CD8-positive, alpha-beta memory T cell (primary cell): ENCODE data around the gene SMYD3. TPM values are rescaled to one million over a fixed set of nuclear protein-coding genes. Genes with fewer than 3 reads are reported as not detected.

Experiments used
- CTCF ChIA-PET: fragments of 350-600 bp; sonication (Branson Sonifier 250); formaldehyde crosslinking; loops from one replicate; lab custom pipeline; 2021; ENCODE audit warnings: antibody characterized with exemption; lab: Charles Lee
- POLR2A ChIA-PET: fragments of 350-600 bp; sonication (Branson Sonifier 250); formaldehyde crosslinking; loops from one replicate; lab custom pipeline; 2021; ENCODE audit warnings: antibody characterized with exemption; lab: Charles Lee
- DNase-seq, 5 donors: peaks; one replicate each; pipeline versions ENCODE4 v3.0.0 to v3.0.0-alpha.2; 2020 to 2022; ENCODE audit warnings: mixed read lengths in 1 of 5
- H3K27ac ChIP-seq: one replicate; pipeline ENCODE4 v1.7.0; 2013; ENCODE audit warnings: low read depth, mild to moderate bottlenecking, low read length, moderate library complexity
- H3K27me3 ChIP-seq: 2 replicates; pipeline ENCODE4 v1.7.0; 2013; ENCODE audit warnings: low read length, mild to moderate bottlenecking; ENCODE audit not compliant: insufficient read depth, poor library complexity, severe bottlenecking
- H3K36me3 ChIP-seq: 2 replicates; pipeline ENCODE4 v1.7.0; 2013; ENCODE audit warnings: mild to moderate bottlenecking, low read length, moderate library complexity; ENCODE audit not compliant: insufficient read depth
- H3K4me1 ChIP-seq: 2 replicates; pipeline ENCODE4 v1.7.0; 2013; ENCODE audit warnings: mild to moderate bottlenecking, low read length, moderate library complexity; ENCODE audit not compliant: insufficient read depth
- H3K4me3 ChIP-seq: 2 replicates; pipeline ENCODE4 v1.7.0; 2013; ENCODE audit warnings: mild to moderate bottlenecking, low read length
- H3K9me3 ChIP-seq: 2 replicates; pipeline ENCODE4 v1.7.0; 2013; ENCODE audit warnings: mild to moderate bottlenecking, low read length
- H3K27ac Mint-ChIP-seq, 8 donors: one replicate each; pipeline ENCODE4 v1.8.0; 2020 to 2021; ENCODE audit warnings: mixed read lengths in 8 of 8, mild to moderate bottlenecking in 6 of 8, inconsistent platforms in 3 of 8, moderate library complexity in 3 of 8
- H3K27me3 Mint-ChIP-seq, 2 donors: one replicate each; pipeline ENCODE4 v1.8.0; 2020 to 2021; ENCODE audit warnings: mixed read lengths in 2 of 2, mild to moderate bottlenecking in 1 of 2, moderate library complexity in 1 of 2
- H3K36me3 Mint-ChIP-seq, 3 donors: one replicate each; pipeline ENCODE4 v1.8.0; 2020 to 2021; ENCODE audit warnings: mixed read lengths in 3 of 3, inconsistent platforms in 1 of 3, mild to moderate bottlenecking in 1 of 3
- H3K4me1 Mint-ChIP-seq, 3 donors: one replicate each; pipeline ENCODE4 v1.8.0; 2020 to 2021; ENCODE audit warnings: mixed read lengths in 3 of 3, inconsistent platforms in 1 of 3, mild to moderate bottlenecking in 1 of 3
- H3K4me3 Mint-ChIP-seq, 7 donors: one replicate each; pipeline ENCODE4 v1.8.0; 2020 to 2021; ENCODE audit warnings: mixed read lengths in 7 of 7, mild to moderate bottlenecking in 6 of 7, moderate library complexity in 4 of 7, inconsistent platforms in 2 of 7
- H3K9me3 Mint-ChIP-seq, 5 donors: one replicate each; pipeline ENCODE4 v1.8.0; 2020 to 2022; ENCODE audit warnings: mixed read lengths in 5 of 5, mild to moderate bottlenecking in 3 of 5, moderate library complexity in 2 of 5, inconsistent platforms in 1 of 5
- polyA plus RNA-seq: library from polyadenylated mRNA; unstranded; fragments of 300-500 nt; fragmentation: Illumina TruSeq; gene quantifications from one replicate; pipeline ENCODE4 v1.2.3, GENCODE V29; 2021
- total RNA-seq, 2 experiments: library from RNA; stranded (reverse); gene quantifications; one replicate each; pipeline ENCODE4 v1.2.3, GENCODE V29; 2021

The SMYD3 gene
- total and polyA plus RNA-seq, 3 experiments from 2014 or later: 12.4 to 31.7 (median 14.5) TPM

- Histone ChIP-seq H3K36me3 (no peaks in the 10 kb centered on the region), H3K9me3 (no peaks in the 10 kb centered on the region), H3K4me1 (no peaks in the 10 kb centered on the region), H3K4me3 (no peak overlapping the region), H3K27me3 (no peaks in the 10 kb centered on the region), H3K27ac (peak overlapping the region; percentile 57)
- Mint-ChIP-seq H3K4me3 (no peak overlapping the region), H3K9me3 (peaks cover 0 to 4% (median 0%) of the 10 kb centered on the region in 5 donors), H3K4me1 (peaks cover 0 to 3% (median 0%) of the 10 kb centered on the region in 3 donors), H3K36me3 (peaks cover 13 to 23% (median 19%) of the 10 kb centered on the region in 3 donors), H3K27me3 (no peaks in the 10 kb centered on the region), H3K27ac (no peak overlapping the region)
- CTCF ChIA-PET: no interaction called here
- no peak for DNase-seq
- POLR2A ChIA-PET: no interaction called here
These were observed 325.8 kb downstream of the SMYD3 start for GRCh38 chr1:246181241-246181640.

- ChIA-PET POLR2A (no interaction called here), CTCF (no interaction called here)
- Mint-ChIP-seq H3K9me3 (peaks cover 0 to 2% (median 0%) of the 10 kb centered on the region in 5 donors), H3K27ac (no peak overlapping the region), H3K4me3 (no peak overlapping the region), H3K4me1 (peaks cover 0 to 5% (median 0%) of the 10 kb centered on the region in 3 donors), H3K27me3 (no peaks in the 10 kb centered on the region), H3K36me3 (peaks cover 20 to 28% (median 25%) of the 10 kb centered on the region in 3 donors)
- Histone ChIP-seq H3K4me1 (no peaks in the 10 kb centered on the region), H3K27ac (no peak overlapping the region), H3K9me3 (no peaks in the 10 kb centered on the region), H3K36me3 (no peaks in the 10 kb centered on the region), H3K4me3 (no peak overlapping the region), H3K27me3 (no peaks in the 10 kb centered on the region)
- DNase-seq: no peak
These were observed 327.7 kb downstream of the SMYD3 start for GRCh38 chr1:246179401-246179800.

- H3K27me3 ChIP-seq: no peaks in the 10 kb centered on the region
- POLR2A ChIA-PET: no interaction called here
- peaks cover 0 to 2% (median 0%) of the 10 kb centered on the region in 5 donors for H3K9me3 Mint-ChIP-seq
- no peak overlapping the region for H3K27ac ChIP-seq
- no peak overlapping the region for H3K4me3 ChIP-seq
- no peak for DNase-seq
- H3K27ac Mint-ChIP-seq: no peak overlapping the region
- H3K36me3 ChIP-seq: no peaks in the 10 kb centered on the region
- CTCF ChIA-PET: no interaction called here
- peaks cover 0 to 5% (median 0%) of the 10 kb centered on the region in 3 donors for H3K4me1 Mint-ChIP-seq
- peaks cover 20 to 28% (median 25%) of the 10 kb centered on the region in 3 donors for H3K36me3 Mint-ChIP-seq
- no peaks in the 10 kb centered on the region for H3K4me1 ChIP-seq
- H3K27me3 Mint-ChIP-seq: no peaks in the 10 kb centered on the region
- no peak overlapping the region for H3K4me3 Mint-ChIP-seq
- H3K9me3 ChIP-seq: no peaks in the 10 kb centered on the region
These were observed 328.3 kb downstream of the SMYD3 start for GRCh38 chr1:246178717-246179311.

GRCh38 chr1:246176126-246177024, 330.7 kb downstream of the SMYD3 start:
- Histone ChIP-seq H3K27me3 (no peaks in the 10 kb centered on the region), H3K4me3 (no peak overlapping the region), H3K9me3 (no peaks in the 10 kb centered on the region), H3K27ac (peak overlapping the region; percentile 28), H3K36me3 (no peaks in the 10 kb centered on the region), H3K4me1 (no peaks in the 10 kb centered on the region)
- peaks cover 18 to 31% (median 20%) of the 10 kb centered on the region in 3 donors for H3K36me3 Mint-ChIP-seq
- H3K4me3 Mint-ChIP-seq: no peak overlapping the region
- no peak for DNase-seq
- POLR2A ChIA-PET: no interaction called here
- peaks cover 0 to 2% (median 0%) of the 10 kb centered on the region in 3 donors for H3K4me1 Mint-ChIP-seq
- H3K27me3 Mint-ChIP-seq: no peaks in the 10 kb centered on the region
- no peak overlapping the region for H3K27ac Mint-ChIP-seq
- H3K9me3 Mint-ChIP-seq: peaks cover 0 to 2% (median 0%) of the 10 kb centered on the region in 5 donors
- CTCF ChIA-PET: no interaction called here

GRCh38 chr1:246170574-246171261, 336.4 kb downstream of the SMYD3 start:
- Histone ChIP-seq H3K27me3 (no peaks in the 10 kb centered on the region), H3K4me3 (no peak overlapping the region), H3K27ac (peak overlapping the region; percentile 62), H3K36me3 (no peaks in the 10 kb centered on the region), H3K4me1 (no peaks in the 10 kb centered on the region), H3K9me3 (no peaks in the 10 kb centered on the region)
- no peaks in the 10 kb centered on the region for H3K9me3 Mint-ChIP-seq
- no peaks in the 10 kb centered on the region for H3K27me3 Mint-ChIP-seq
- H3K27ac Mint-ChIP-seq: no peak overlapping the region
- peaks cover 2 to 13% (median 4%) of the 10 kb centered on the region in 3 donors for H3K36me3 Mint-ChIP-seq
- DNase-seq: no peak
- H3K4me3 Mint-ChIP-seq: no peak overlapping the region
- ChIA-PET POLR2A (no interaction called here), CTCF (no interaction called here)
- no peaks in the 10 kb centered on the region for H3K4me1 Mint-ChIP-seq

- POLR2A ChIA-PET: no interaction called here
- no peaks in the 10 kb centered on the region for H3K36me3 ChIP-seq
- Mint-ChIP-seq H3K27me3 (no peaks in the 10 kb centered on the region), H3K4me1 (no peaks in the 10 kb centered on the region), H3K27ac (no peak overlapping the region), H3K36me3 (peaks cover 2 to 16% (median 7%) of the 10 kb centered on the region in 3 donors), H3K9me3 (no peaks in the 10 kb centered on the region), H3K4me3 (no peak overlapping the region)
- H3K4me1 ChIP-seq: no peaks in the 10 kb centered on the region
- peak overlapping the region; percentile 62 for H3K27ac ChIP-seq
- DNase-seq: no peak
- H3K4me3 ChIP-seq: no peak overlapping the region
- no peaks in the 10 kb centered on the region for H3K9me3 ChIP-seq
- CTCF ChIA-PET: no interaction called here
- H3K27me3 ChIP-seq: no peaks in the 10 kb centered on the region
These were observed 337.6 kb downstream of the SMYD3 start for GRCh38 chr1:246169486-246169885.

- Mint-ChIP-seq H3K9me3 (no peaks in the 10 kb centered on the region), H3K4me3 (no peak overlapping the region), H3K27ac (no peak overlapping the region), H3K4me1 (no peaks in the 10 kb centered on the region), H3K27me3 (no peaks in the 10 kb centered on the region), H3K36me3 (peaks cover 2 to 18% (median 7%) of the 10 kb centered on the region in 3 donors)
- no peak for DNase-seq
- Histone ChIP-seq H3K27ac (peak overlapping the region; percentile 62), H3K4me1 (no peaks in the 10 kb centered on the region), H3K9me3 (no peaks in the 10 kb centered on the region), H3K4me3 (no peak overlapping the region), H3K36me3 (no peaks in the 10 kb centered on the region), H3K27me3 (no peaks in the 10 kb centered on the region)
- ChIA-PET POLR2A (no interaction called here), CTCF (no interaction called here)
These were observed 338.1 kb downstream of the SMYD3 start for GRCh38 chr1:246169019-246169418.

- H3K27me3 Mint-ChIP-seq: no peaks in the 10 kb centered on the region
- POLR2A ChIA-PET: no interaction called here
These were observed 340.2 kb downstream of the SMYD3 start for GRCh38 chr1:246166841-246167240.

More at GRCh38 chr1:246166841-246167240, 340.2 kb downstream of the SMYD3 start:
- Histone ChIP-seq H3K27ac (peak overlapping the region; percentile 57), H3K4me1 (no peaks in the 10 kb centered on the region), H3K27me3 (no peaks in the 10 kb centered on the region), H3K4me3 (no peak overlapping the region), H3K36me3 (no peaks in the 10 kb centered on the region), H3K9me3 (no peaks in the 10 kb centered on the region)
- Mint-ChIP-seq H3K4me3 (no peak overlapping the region), H3K27ac (no peak overlapping the region), H3K4me1 (no peaks in the 10 kb centered on the region), H3K9me3 (no peaks in the 10 kb centered on the region), H3K36me3 (peaks cover 4 to 11% (median 11%) of the 10 kb centered on the region in 3 donors)
- CTCF ChIA-PET: no interaction called here
- DNase-seq: no peak
